Keratinocyte (primary cell): ENCODE data around the gene RPL18A.

Source experiments
- EZH2 ChIP-seq: IDR thresholded peaks from one replicate; pipeline ENCODE4 v1.6.1; 2012; ENCODE audit warnings: inconsistent platforms, mild to moderate bottlenecking, low read length, moderate library complexity
- TF ChIP-seq, protein P1 (sequence below), 3 experiments: IDR thresholded peaks in 1 of 3; conservative IDR thresholded peaks in 1 of 3; optimal IDR thresholded peaks in 1 of 3; 2 replicates in 2 of 3; 3 replicates in 1 of 3; pipeline versions ENCODE3 to v1.5.1; 2011; ENCODE audit warnings: low read length in 3 of 3, mild to moderate bottlenecking in 3 of 3, moderate library complexity in 2 of 3, control low read depth in 1 of 3, inconsistent platforms in 1 of 3; ENCODE audit not compliant: insufficient read depth in 2 of 3; ENCODE audit errors: extremely low read depth in 1 of 3

GRCh38 chr19:17872251-17873001 lies 12.7 kb downstream of the RPL18A start:
- TF ChIP-seq, protein P1, sequence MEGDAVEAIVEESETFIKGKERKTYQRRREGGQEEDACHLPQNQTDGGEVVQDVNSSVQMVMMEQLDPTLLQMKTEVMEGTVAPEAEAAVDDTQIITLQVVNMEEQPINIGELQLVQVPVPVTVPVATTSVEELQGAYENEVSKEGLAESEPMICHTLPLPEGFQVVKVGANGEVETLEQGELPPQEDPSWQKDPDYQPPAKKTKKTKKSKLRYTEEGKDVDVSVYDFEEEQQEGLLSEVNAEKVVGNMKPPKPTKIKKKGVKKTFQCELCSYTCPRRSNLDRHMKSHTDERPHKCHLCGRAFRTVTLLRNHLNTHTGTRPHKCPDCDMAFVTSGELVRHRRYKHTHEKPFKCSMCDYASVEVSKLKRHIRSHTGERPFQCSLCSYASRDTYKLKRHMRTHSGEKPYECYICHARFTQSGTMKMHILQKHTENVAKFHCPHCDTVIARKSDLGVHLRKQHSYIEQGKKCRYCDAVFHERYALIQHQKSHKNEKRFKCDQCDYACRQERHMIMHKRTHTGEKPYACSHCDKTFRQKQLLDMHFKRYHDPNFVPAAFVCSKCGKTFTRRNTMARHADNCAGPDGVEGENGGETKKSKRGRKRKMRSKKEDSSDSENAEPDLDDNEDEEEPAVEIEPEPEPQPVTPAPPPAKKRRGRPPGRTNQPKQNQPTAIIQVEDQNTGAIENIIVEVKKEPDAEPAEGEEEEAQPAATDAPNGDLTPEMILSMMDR (optimal IDR thresholded peaks at IDR 0.05 in 1 of 3, IDR thresholded peaks at IDR 0.05 in 1 of 3, conservative IDR thresholded peaks at IDR 0.05 in 1 of 3; ENCODE audit: extremely low read depth in 1 of 3, insufficient read depth in 2 of 3, low read length in 3 of 3), result no peak
- peak; percentile 80 for TF ChIP-seq EZH2
